HEK293 (cell line): ENCODE measurements around the gene EEIG2.

Experiments
- ZBTB17 ChIP-seq: fragments of 450-650 bp; formaldehyde crosslinking; IDR thresholded peaks from 2 replicates; pipeline ENCODE4 v1.5.1; 2016; ENCODE audit warnings: missing biosample characterization, missing genetic modification characterization
- ZNF121 ChIP-seq: fragments of 450-650 bp; formaldehyde crosslinking; IDR thresholded peaks from 2 replicates; pipeline ENCODE4 v1.5.1; 2016; ENCODE audit warnings: missing biosample characterization, missing genetic modification characterization
- ZNF140 ChIP-seq: fragments of 450-650 bp; formaldehyde crosslinking; IDR thresholded peaks from 2 replicates; pipeline ENCODE4 v1.5.1; 2016; ENCODE audit warnings: missing biosample characterization, missing genetic modification characterization
- ZNF416 ChIP-seq: fragments of 450-650 bp; formaldehyde crosslinking; IDR thresholded peaks from 2 replicates; pipeline ENCODE4 v1.5.1; 2016; ENCODE audit warnings: missing biosample characterization, missing genetic modification characterization
- ZNF510 ChIP-seq: fragments of 450-650 bp; formaldehyde crosslinking; IDR thresholded peaks from 2 replicates; pipeline ENCODE4 v1.5.1; 2018; ENCODE audit warnings: mild to moderate bottlenecking, missing genetic modification characterization, missing biosample characterization; ENCODE audit not compliant: insufficient replicate concordance
- ZNF544 ChIP-seq: fragments of 450-650 bp; formaldehyde crosslinking; IDR thresholded peaks from 2 replicates; pipeline ENCODE4 v1.5.0; 2017; ENCODE audit warnings: missing biosample characterization, missing genetic modification characterization
- ZNF549 ChIP-seq: fragments of 450-650 bp; IDR thresholded peaks from 2 replicates; pipeline ENCODE4 v1.5.1; 2018; ENCODE audit warnings: missing biosample characterization, missing genetic modification characterization, mild to moderate bottlenecking, inconsistent platforms, moderate library complexity
- ZNF560 ChIP-seq: fragments of 450-650 bp; formaldehyde crosslinking; IDR thresholded peaks from 2 replicates; pipeline ENCODE4 v1.5.1; 2017; ENCODE audit warnings: missing biosample characterization, missing genetic modification characterization, borderline replicate concordance

GRCh38 chr1:108597041-108597440 lies 37.1 kb downstream of the EEIG2 start:
- no peak for TF ChIP-seq ZNF416 (tag by site-specific recombination)
- no peak for TF ChIP-seq ZBTB17 (tag by site-specific recombination)
- no peak for TF ChIP-seq ZNF544 (tag by site-specific recombination)
- TF ChIP-seq ZNF121 (tag by site-specific recombination), result no peak
- TF ChIP-seq ZNF549, result no peak
- no peak for TF ChIP-seq ZNF140 (tag by site-specific recombination)
- no peak for TF ChIP-seq ZNF510
- no peak for TF ChIP-seq ZNF560 (tag by site-specific recombination)
